Eye (tissue), 1 donor: ENCODE measurements around the gene HSPB6.
"Not testable (repeated sequence)": the region's sequence is repeated elsewhere in the genome, so short reads cannot be mapped to it uniquely, and the experiment has no call there.

Source experiments
- DNase-seq: peaks from one replicate; pipeline ENCODE4 v3.0.0-alpha.2; 2015

Gene HSPB6

DNA sequence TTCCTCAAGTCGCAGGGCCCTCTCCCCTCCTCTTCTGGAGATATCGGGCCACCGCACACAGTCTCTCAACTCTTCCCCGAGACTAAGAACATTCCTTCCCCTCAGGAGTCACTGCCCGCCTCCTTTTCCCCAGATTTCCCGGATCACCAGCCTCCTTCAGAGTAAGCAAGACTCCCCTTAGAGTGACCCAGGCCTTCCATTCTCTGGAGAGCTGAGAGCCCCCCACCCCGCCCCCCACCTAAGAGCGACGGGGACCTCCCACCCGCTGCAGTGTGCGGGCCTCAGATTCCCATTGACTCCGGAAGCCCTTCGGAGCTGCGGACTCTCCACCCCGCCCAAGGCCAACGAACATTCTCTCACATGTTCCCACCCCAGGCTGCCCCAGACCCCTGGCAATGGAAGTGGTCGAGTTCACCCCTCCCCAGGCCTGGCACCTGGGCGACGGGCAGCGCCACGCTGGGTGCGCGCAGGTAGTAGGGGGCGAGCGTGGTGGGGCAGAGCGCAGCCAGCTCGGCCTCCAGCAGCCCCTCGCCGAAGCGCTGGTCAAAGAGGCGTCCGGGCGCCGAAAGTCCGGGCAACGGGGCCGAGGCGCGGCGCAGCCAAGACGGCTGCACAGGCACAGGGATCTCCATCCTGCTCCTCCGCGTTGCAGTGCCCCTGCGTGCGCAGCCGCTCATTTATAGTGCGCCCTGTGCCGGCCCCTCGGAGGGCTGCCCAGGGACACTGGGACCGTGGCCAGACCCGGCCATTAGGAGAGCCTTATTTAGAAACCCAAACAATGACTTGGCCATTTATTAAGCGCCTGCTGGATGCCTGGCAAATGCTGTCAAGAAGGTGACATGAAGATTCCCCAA, at the start of gene HSPB6:
HSPB6 (minus strand) TSS at position 653 of the 854 bp plus-strand sequence; CDS start at position 632, 21 bp downstream.
- DNase-seq: peak; percentile 71

DNA sequence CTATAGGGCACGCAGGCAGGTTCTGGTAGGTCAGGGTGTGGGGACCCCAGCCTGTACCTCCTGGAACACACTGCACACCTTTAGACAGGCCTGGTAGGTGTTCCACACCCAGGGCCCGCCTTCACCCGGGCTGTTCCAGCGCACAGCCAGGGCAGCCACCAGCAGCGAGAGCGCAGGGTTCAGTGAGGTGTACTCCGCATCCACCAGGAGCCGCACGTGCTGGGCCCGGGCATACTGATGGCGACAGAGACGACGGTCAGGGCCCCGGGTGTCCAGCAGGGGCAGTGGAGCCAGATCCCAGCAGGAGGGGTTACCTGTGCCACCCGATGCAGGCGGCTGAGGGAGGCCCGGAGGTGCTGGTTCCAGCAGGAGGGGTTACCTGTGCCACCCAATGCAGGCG, 49.8 kb upstream of the HSPB6 start:
- DNase-seq: no peak

- DNase-seq: no peak
Observed at GRCh38 chr19:35805526-35806102, 48.8 kb upstream of the HSPB6 start.

- DNase-seq: no peak
Observed at GRCh38 chr19:35801828-35802227, 45.0 kb upstream of the HSPB6 start.

DNA sequence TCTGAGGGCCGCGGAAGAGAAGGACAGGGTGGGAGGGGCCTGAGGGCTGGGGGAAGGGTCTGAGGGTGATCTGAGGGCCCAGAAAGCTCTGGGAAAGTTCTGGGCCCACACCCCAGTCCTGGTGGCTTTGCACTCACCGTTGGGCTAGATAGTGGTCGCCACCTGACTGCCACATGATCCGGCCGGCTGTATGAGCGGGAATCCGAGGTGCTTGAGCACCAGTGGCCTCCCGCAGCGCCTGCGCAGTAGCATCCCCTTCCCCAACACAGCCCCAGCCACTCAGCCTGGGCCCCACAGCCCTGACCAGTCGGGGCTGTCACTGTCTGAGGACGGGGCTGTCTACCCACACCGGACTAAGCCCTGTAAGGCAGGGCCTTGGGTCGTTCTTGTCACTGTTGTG, 40.8 kb upstream of the HSPB6 start:
- peak; percentile 67 for DNase-seq

GRCh38 chr19:35796645-35797542, 40.1 kb upstream of the HSPB6 start:
- DNase-seq: no peak

DNA sequence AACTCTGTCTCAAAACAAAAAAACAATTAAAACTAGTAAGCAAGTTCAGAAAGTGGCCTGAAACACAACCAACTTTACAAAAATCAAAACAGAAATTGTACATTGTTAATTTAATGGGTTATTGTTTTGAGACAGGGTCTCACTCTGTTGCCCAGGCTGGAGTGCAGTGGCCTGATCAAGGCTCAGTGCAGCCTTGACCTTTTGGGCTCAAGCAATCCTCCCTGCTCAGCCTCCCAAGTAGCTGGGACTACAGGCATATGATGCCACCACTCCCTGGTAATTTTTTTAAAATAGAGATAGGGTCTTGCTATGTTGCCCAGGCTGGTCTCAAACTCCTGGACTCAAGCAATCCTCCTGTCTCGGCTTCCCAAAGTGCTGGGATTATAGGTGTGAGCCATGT, 38.7 kb upstream of the HSPB6 start:
- DNase-seq: not testable (repeated sequence)

DNA sequence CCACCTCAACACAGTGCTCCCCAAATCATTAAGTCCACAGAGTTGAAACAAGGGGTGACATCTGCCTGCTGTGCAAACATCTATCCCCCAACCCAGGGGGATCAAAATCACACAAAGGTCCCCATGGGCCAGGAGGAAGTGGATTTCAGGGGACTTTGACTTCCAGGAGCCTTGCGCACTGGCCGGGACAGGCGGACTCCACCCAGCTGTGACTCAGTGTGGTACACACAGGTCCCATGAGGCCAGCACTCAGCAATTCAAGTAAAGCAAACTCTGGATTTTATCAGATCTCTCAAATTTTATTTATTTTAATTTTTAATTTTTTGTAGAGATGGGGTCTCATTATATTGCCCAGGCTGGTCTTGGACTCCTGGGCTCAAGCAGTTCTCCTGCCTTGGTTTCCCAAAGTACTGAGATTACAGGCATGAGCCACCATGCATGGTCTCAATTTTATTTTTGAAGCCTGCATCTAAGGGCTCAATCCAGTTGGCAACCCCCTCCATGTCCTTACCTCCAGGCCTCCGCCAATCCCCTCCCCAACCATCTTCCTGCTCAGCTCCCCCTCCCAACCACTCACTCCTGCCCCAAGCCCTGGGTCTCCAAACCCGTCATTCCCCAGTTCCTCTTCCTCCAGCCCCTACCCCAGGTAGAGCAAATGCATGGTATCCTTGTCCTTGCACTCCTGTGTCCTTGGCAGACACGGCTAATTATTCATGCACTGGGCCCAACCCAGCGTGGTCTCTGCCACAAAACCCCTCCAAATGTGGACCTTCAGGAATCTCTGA, 36.7 kb upstream of the HSPB6 start:
- no peak for DNase-seq

- no peak for DNase-seq
Observed at GRCh38 chr19:35792888-35793287, 36.1 kb upstream of the HSPB6 start.

DNA sequence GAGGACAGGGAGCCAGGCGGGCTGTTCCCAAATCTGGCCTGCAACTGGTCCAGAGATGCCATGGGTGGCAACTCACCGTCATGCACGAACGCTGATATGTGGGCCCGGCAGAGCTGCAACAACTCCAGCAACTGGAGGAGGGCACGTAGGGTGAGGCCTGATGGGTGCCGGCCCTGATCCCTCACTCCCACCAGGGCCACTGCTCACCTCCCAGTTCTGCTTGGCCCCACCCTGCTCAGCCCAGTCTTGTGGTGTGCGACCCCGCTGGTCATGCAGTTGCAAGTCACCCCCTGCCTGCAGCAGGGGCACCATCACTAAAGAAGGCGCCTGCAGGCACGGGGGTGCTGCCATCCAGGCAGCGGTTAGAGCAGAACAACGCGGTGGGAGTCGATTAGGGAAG, 35.5 kb upstream of the HSPB6 start:
- no peak for DNase-seq

DNA sequence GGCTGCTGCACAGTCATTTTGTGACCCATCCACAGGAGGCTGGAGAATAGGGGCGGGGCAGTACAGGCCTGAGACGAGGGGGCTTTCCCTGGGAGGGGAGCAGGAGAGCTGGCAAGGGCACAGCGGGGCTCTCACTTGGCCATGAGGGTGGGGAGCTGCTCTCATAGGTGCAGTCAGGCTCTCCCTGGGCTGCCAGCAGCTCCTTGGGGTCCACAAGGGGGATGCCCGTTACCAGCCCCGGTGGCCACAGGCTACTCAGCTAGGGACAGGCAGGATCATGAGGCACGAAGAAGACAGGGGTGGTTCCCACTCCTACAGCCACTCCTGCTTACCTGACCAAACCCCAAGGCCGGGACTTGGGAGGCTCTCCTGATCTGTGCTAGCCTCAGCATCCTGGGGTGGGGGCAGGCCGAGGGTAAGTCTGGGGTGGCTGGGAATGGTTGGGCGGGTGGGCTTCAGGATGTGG, 35.0 kb upstream of the HSPB6 start:
- DNase-seq: no peak

- DNase-seq: no peak
Observed at GRCh38 chr19:35790981-35791813, 34.4 kb upstream of the HSPB6 start.

DNA sequence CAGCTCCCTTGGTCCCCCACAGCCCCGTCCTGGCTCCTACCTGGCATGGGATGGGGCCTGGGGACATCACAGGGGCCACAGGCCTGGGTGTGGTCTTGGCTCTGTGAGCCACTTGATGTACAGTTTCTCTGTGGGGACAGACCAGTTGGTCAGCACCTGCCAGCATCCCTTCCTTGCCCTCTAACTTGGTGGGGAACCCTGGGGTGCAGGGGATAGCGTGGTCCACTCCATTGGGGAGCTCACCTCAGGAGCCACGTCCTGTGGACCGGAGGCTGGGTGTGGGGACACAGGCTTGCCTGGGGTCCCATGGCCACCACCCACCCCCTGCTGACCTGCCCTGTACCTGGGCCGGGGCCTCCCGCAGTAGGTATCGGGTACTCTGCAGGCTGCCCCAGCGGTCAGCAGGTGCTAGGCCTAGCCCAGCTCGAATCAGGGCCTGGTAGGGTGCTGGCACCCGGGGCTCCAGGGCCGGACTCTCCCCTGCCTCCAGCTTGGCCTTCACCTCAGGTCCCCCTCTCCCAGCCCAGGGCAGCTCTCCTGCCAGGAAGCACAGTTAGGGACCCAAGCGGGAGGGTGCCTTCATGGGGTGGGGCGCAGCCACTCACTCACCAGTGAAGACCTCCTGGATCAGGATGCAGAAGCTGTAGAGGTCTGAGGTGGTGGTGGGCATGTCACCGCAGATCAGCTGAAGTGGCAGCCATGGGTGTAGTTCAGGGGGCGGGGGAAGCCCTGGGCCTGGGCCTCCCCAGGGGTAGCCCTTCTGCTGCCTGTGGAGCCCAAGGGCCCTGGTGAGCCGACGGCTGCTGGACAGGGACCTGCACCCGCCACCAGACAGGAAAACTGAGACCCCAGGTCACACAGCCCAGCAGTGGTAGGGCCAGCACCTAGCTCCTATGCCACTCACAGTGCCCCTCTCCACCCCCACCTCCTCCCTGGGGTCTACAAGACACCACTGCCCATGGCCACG, 33.4 kb upstream of the HSPB6 start:
- DNase-seq: no peak

DNA sequence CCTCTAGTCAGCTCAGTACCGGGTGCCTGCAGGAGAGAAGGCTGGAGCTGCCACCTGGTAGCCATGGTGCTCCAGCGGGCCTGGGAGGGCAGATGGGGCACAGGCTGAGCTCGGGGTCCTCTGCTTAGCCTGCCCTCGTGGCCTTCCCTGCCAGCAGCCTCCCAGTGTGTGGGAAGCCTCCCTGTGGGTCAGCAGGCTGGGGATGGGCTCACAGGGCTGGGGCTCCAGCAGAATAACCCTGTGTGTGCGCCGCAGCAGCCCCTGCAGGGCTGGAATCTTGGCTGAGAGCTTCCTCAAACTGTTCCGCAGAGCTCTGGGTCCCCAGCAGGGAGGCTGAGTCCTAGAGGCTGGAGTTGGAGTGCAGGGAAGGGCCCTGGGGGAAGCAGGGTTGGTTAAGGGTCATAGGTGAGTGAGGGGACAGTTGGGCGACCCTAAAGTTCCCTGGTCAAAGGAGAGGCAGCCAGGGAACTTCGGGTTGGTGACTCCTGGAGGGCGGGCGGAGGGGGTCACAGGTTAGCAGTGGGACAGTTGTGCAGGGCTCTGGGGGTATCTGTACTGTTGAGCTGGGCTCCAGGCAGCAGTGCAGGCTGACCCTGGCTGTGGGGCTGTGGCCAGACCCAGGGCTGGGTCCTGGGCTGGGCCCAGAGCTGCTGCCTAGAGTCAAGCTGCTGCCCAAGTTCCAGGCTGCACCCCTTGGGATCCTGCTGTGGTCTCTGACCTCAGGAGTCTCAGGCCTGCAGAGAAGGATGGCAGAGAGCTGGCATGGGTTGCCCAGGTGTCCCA, 32.6 kb upstream of the HSPB6 start:
- no peak for DNase-seq

DNA sequence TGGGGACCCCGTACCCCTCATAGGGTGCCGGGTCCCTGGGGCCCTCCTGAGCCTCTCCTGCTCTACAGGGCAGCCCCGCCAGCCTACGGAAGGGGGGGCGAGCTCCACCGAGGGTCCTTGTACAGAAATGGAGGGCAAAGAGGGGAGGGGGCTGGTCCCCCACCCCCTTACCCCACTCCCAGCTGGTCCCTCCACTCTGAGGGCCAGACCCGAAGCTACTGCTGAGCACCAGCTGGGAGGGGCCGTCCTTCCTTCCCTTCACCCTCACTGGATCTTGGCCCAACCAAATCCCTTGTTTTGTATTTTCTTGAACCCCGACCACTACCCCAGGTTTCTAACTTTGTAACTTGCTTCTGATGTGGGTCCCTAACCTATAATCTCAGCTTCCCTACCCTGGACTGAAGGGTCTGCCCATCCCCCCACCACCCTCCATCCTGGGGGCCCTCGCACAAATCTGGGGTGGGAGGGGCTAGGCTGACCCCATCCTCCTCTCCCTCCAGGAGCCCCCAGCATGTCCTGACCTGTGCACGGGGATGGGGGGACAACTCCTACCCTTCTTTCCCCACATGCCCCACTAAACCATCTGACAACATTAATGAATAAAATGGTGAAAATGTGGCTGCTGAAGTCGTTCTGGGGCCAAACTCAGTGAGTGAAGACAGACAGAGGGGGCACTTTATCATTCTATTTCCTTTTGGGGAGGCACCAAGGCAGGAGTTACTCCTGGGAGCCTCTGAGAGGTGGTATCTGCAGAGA, 31.6 kb upstream of the HSPB6 start:
- DNase-seq: no peak

GRCh38 chr19:35787227-35787799, 30.5 kb upstream of the HSPB6 start:
- DNase-seq: no peak

- DNase-seq: no peak
Observed at GRCh38 chr19:35786299-35787160, 29.7 kb upstream of the HSPB6 start.

DNA sequence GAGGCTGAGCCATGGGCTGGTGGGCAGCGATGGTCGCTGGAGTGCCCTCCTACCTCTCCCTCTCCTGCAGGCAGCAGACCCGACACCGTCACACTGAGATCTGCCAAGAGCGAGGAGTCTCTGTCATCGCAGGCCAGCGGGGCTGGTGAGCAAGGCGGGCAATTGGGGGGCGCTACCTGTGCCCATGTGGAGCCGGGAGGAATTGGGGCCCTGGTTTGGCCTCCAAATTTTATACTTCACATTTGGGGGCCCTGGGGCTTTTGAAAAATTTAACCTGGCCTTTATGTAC, 28.5 kb upstream of the HSPB6 start:
- no peak for DNase-seq
